Naive thymus-derived CD8-positive, alpha-beta T cell (primary cell): ENCODE results near the gene STAG3. TPM values are rescaled to one million over a fixed set of nuclear protein-coding genes. Genes with fewer than 3 reads are reported as not detected.
"Not testable (repeated sequence)": the region's sequence is repeated elsewhere in the genome, so short reads cannot be mapped to it uniquely, and the experiment has no call there.

Experiments used
- ATAC-seq, 2 donors: fragments of 150-1000 bp; cut with Tn5 transposase in 1 of 2; sonication (Bioruptor Pico), chemical (Tn5 transposase) in 1 of 2; 1 replicate in 1 of 2; 2 replicates in 1 of 2; pipeline ENCODE4 v1.10.0; 2021; ENCODE audit warnings: mild to moderate bottlenecking in 2 of 2, moderate library complexity in 2 of 2
- POLR2A ChIA-PET: fragments of 350-600 bp; sonication (Branson Sonifier 250); formaldehyde crosslinking; loops from one replicate; lab custom pipeline; 2021; ENCODE audit warnings: antibody characterized with exemption; lab: Charles Lee
- DNase-seq, 10 donors: peaks; one replicate each; pipeline versions ENCODE4 v3.0.0 to v3.0.0-alpha.2; 2020 to 2022
- H3K27ac Mint-ChIP-seq, 10 donors: one replicate each; pipeline ENCODE4 v1.8.0; 2020 to 2022; ENCODE audit warnings: mild to moderate bottlenecking in 10 of 10, mixed read lengths in 10 of 10, moderate library complexity in 4 of 10, inconsistent platforms in 1 of 10
- H3K27me3 Mint-ChIP-seq, 5 donors: one replicate each; pipeline ENCODE4 v1.8.0; 2021 to 2022; ENCODE audit warnings: mixed read lengths in 5 of 5
- H3K36me3 Mint-ChIP-seq, 3 donors: one replicate each; pipeline ENCODE4 v1.8.0; 2020 to 2022; ENCODE audit warnings: mixed read lengths in 3 of 3, mild to moderate bottlenecking in 2 of 3, inconsistent platforms in 1 of 3
- H3K4me1 Mint-ChIP-seq, 4 donors: one replicate each; pipeline ENCODE4 v1.8.0; 2021 to 2022; ENCODE audit warnings: mixed read lengths in 4 of 4
- H3K4me3 Mint-ChIP-seq, 10 donors: one replicate each; pipeline ENCODE4 v1.8.0; 2020 to 2022; ENCODE audit warnings: mild to moderate bottlenecking in 10 of 10, mixed read lengths in 10 of 10, moderate library complexity in 6 of 10, inconsistent platforms in 1 of 10
- H3K9me3 Mint-ChIP-seq, 9 donors: one replicate each; pipeline ENCODE4 v1.8.0; 2020 to 2022; ENCODE audit warnings: mixed read lengths in 9 of 9, mild to moderate bottlenecking in 3 of 9, inconsistent platforms in 1 of 9, moderate library complexity in 1 of 9
- polyA plus RNA-seq, 3 donors: library from polyadenylated mRNA; unstranded; fragments of 300-500 nt; fragmentation: Illumina TruSeq; gene quantifications; one replicate each; pipeline ENCODE4 v1.2.3, GENCODE V29; 2021
- total RNA-seq, 8 experiments: library from RNA in 2 of 8; stranded (reverse) in 2 of 8; gene quantifications; one replicate each; pipeline ENCODE4 v1.2.3 and lab custom pipeline; 2021 to 2026

Gene STAG3
- total RNA-seq (10 to 100 TPM; 12.0 to 12.1 TPM), polyA plus RNA-seq (1 to 10 TPM; 6.0 to 8.6 (median 6.9) TPM), total RNA-seq (lab: John Stamatoyannopoulos, UW) (2.9 to 40.7 (median 4.9) reads per million in 6 experiments)

- POLR2A ChIA-PET, result interaction anchor here (0.6 to 9.3 kb wide), 14 partner anchors 9 to 339 kb away, joined by 3 to 187 read pairs (median 4); partner anchors contain the start of genes GAL3ST4, LAMTOR4, MBLAC1 and MEPCE
- DNase-seq (peak; percentile 94 to 99 (median 98)), ATAC-seq (peak; percentile 87 to 88)
- Mint-ChIP-seq H3K4me1 (peaks cover 27 to 62% (median 51%) of the 10 kb centered on the region in 4 donors), H3K9me3 (peaks cover 0 to 7% (median 0%) of the 10 kb centered on the region in 9 donors), H3K36me3 (peaks cover 0 to 2% (median 0%) of the 10 kb centered on the region in 3 donors), H3K27ac (peak within 1 kb of the TSS; percentile 22 to 91 (median 81)), H3K4me3 (peak within 1 kb of the TSS; percentile 64 to 83 (median 80)), H3K27me3 (no peaks in the 10 kb centered on the region)
Measured at GRCh38 chr7:100177045-100178001, at the start of gene STAG3, which contains the start of gene GPC2. TSS of gene STAG3 (plus strand) at chr7:100177918. CDS start at chr7:100180557, 2,639 bp downstream. TSS of gene GPC2 (minus strand) at chr7:100177381. CDS start at chr7:100177199, 182 bp downstream.

- ATAC-seq, result no peak
- Mint-ChIP-seq H3K27me3 (no peaks in the 10 kb centered on the region), H3K36me3 (no peaks in the 10 kb centered on the region), H3K4me3 (peak overlapping the region; percentile 73 to 99 (median 83)), H3K27ac (peak overlapping the region in 7 of 10 donors; percentile 7 to 88 (median 82)), H3K4me1 (peaks cover 19 to 53% (median 50%) of the 10 kb centered on the region in 4 donors), H3K9me3 (no peaks in the 10 kb centered on the region)
- POLR2A ChIA-PET, result interaction anchor here (0.6 to 15.9 kb wide), 14 partner anchors 8 to 302 kb away, joined by 3 to 252 read pairs (median 3); partner anchors contain the start of genes AP4M1, COPS6, GPC2 and LAMTOR4
- DNase-seq, result no peak
Measured at GRCh38 chr7:100128637-100128963, 49.1 kb upstream of the STAG3 start.

GRCh38 chr7:100130220-100130607, 47.5 kb upstream of the STAG3 start:
- H3K36me3 Mint-ChIP-seq, H3K9me3 Mint-ChIP-seq, H3K4me3 Mint-ChIP-seq, ATAC-seq, H3K27ac Mint-ChIP-seq, DNase-seq, H3K27me3 Mint-ChIP-seq: not testable (repeated sequence)
- POLR2A ChIA-PET, result interaction anchor here (0.6 to 15.9 kb wide), 8 partner anchors 10 to 136 kb away, joined by 3 to 252 read pairs (median 7); partner anchors contain the start of genes AP4M1, CNPY4, GPC2 and LAMTOR4
- peaks cover 14 to 41% (median 39%) of the 10 kb centered on the region in 4 donors for H3K4me1 Mint-ChIP-seq

GRCh38 chr7:100130608-100131453, 46.9 kb upstream of the STAG3 start:
- H3K36me3 Mint-ChIP-seq, result no peaks in the 10 kb centered on the region
- peak overlapping the region in 4 of 10 donors; percentile 8 to 31 (median 17) for H3K4me3 Mint-ChIP-seq
- POLR2A ChIA-PET, result interaction anchor here (0.6 to 15.9 kb wide), 9 partner anchors 11 to 298 kb away, joined by 3 to 252 read pairs (median 5); partner anchors contain the start of genes AP4M1, CNPY4, GPC2 and MCM7
- H3K27me3 Mint-ChIP-seq, result no peaks in the 10 kb centered on the region
- DNase-seq (peak; percentile 70 to 89 (median 82)), ATAC-seq (no peak)
- peaks cover 14 to 35% (median 34%) of the 10 kb centered on the region in 4 donors for H3K4me1 Mint-ChIP-seq
- H3K27ac Mint-ChIP-seq, result peak overlapping the region in 2 of 10 donors; percentile 4 to 22
- H3K9me3 Mint-ChIP-seq, result no peaks in the 10 kb centered on the region

GRCh38 chr7:100132126-100132525, 45.6 kb upstream of the STAG3 start:
- POLR2A ChIA-PET, result interaction anchor here (0.7 to 3.0 kb wide), 9 partner anchors 11 to 275 kb away, joined by 3 to 16 read pairs (median 5); partner anchors contain the start of genes GAL3ST4, LAMTOR4, PVRIG and TRAPPC14
- Mint-ChIP-seq H3K4me3 (peak overlapping the region in 2 of 10 donors; percentile 14 to 24), H3K36me3 (no peaks in the 10 kb centered on the region), H3K27ac (peak overlapping the region in 4 of 10 donors; percentile 50 to 82 (median 63)), H3K9me3 (no peaks in the 10 kb centered on the region), H3K4me1 (peaks cover 9 to 29% (median 22%) of the 10 kb centered on the region in 4 donors), H3K27me3 (no peaks in the 10 kb centered on the region)
- no peak for ATAC-seq
- no peak for DNase-seq

- DNase-seq, result peak; percentile 44 to 82 (median 61)
- H3K9me3 Mint-ChIP-seq, result no peaks in the 10 kb centered on the region
- ATAC-seq, result peak; percentile 77 to 78
- POLR2A ChIA-PET, result interaction anchor here (0.7 to 3.0 kb wide), 11 partner anchors 12 to 275 kb away, joined by 3 to 16 read pairs (median 5); partner anchors contain the start of genes GAL3ST4, LAMTOR4, PVRIG and TRAPPC14
- H3K27ac Mint-ChIP-seq, result peak overlapping the region in 8 of 10 donors; percentile 3 to 82 (median 32)
- no peaks in the 10 kb centered on the region for H3K27me3 Mint-ChIP-seq
- H3K4me1 Mint-ChIP-seq, result peaks cover 9 to 29% (median 24%) of the 10 kb centered on the region in 4 donors
- H3K4me3 Mint-ChIP-seq, result peak overlapping the region in 3 of 10 donors; percentile 14 to 59 (median 28)
- H3K36me3 Mint-ChIP-seq, result no peaks in the 10 kb centered on the region
Measured at GRCh38 chr7:100132697-100133151, 45.0 kb upstream of the STAG3 start.

- Mint-ChIP-seq H3K36me3 (no peaks in the 10 kb centered on the region), H3K4me3 (peak overlapping the region in 3 of 10 donors; percentile 12 to 49 (median 29)), H3K4me1 (peaks cover 0 to 22% (median 9%) of the 10 kb centered on the region in 4 donors), H3K9me3 (no peaks in the 10 kb centered on the region), H3K27me3 (no peaks in the 10 kb centered on the region), H3K27ac (peak overlapping the region in 8 of 10 donors; percentile 69 to 88 (median 79))
- ATAC-seq (peak; percentile 47 to 71), DNase-seq (peak in 1 of 10 donors; percentile 32)
- POLR2A ChIA-PET, result interaction anchor here (0.6 to 2.5 kb wide), 12 partner anchors 10 to 157 kb away, joined by 3 to 9 read pairs (median 5); partner anchors contain the start of genes GPC2, LAMTOR4, PVRIG and STAG3
Measured at GRCh38 chr7:100137851-100138760, 39.6 kb upstream of the STAG3 start.

GRCh38 chr7:100141555-100141949, 36.2 kb upstream of the STAG3 start:
- DNase-seq (no peak), ATAC-seq (no peak)
- H3K36me3 Mint-ChIP-seq, result no peaks in the 10 kb centered on the region
- POLR2A ChIA-PET, result interaction anchor here (0.6 to 1.5 kb wide), 3 partner anchors 12 to 113 kb away, joined by 6 to 7 read pairs (median 6); no protein-coding TSS in a partner anchor
- no peak overlapping the region for H3K4me3 Mint-ChIP-seq
- no peaks in the 10 kb centered on the region for H3K27me3 Mint-ChIP-seq
- no peaks in the 10 kb centered on the region for H3K9me3 Mint-ChIP-seq
- H3K4me1 Mint-ChIP-seq, result peaks cover 0 to 22% (median 9%) of the 10 kb centered on the region in 4 donors
- H3K27ac Mint-ChIP-seq, result peak overlapping the region in 1 of 10 donors; percentile 4

GRCh38 chr7:100142461-100142860, 35.3 kb upstream of the STAG3 start:
- no peak for DNase-seq
- POLR2A ChIA-PET, result interaction anchor here (0.7 to 1.5 kb wide), 6 partner anchors 11 to 530 kb away, joined by 3 to 10 read pairs (median 6); partner anchors contain the start of gene GAL3ST4
- Mint-ChIP-seq H3K9me3 (no peaks in the 10 kb centered on the region), H3K4me3 (no peak overlapping the region), H3K4me1 (peaks cover 0 to 22% (median 9%) of the 10 kb centered on the region in 4 donors), H3K36me3 (no peaks in the 10 kb centered on the region), H3K27me3 (no peaks in the 10 kb centered on the region), H3K27ac (peak overlapping the region in 1 of 10 donors; percentile 43)
- ATAC-seq, result no peak

GRCh38 chr7:100146350-100146749, 31.4 kb upstream of the STAG3 start:
- ATAC-seq, H3K27me3 Mint-ChIP-seq, H3K4me3 Mint-ChIP-seq, DNase-seq, H3K9me3 Mint-ChIP-seq, H3K36me3 Mint-ChIP-seq: not testable (repeated sequence)
- POLR2A ChIA-PET, result interaction anchor here (0.7 to 16.1 kb wide), 2 partner anchors 10 to 18 kb away, joined by 5 to 358 read pairs; partner anchors contain the start of genes GAL3ST4 and TRAPPC14
- peaks cover 13 to 28% (median 21%) of the 10 kb centered on the region in 4 donors for H3K4me1 Mint-ChIP-seq
- peak overlapping the region in 2 of 10 donors; percentile 29 for H3K27ac Mint-ChIP-seq
